CD4-positive, alpha-beta T cell treated with Interleukin-15 for 4 hours (primary cell): Measurements from ENCODE around the gene TMEM161B.
"Not testable (repeated sequence)": the region's sequence is repeated elsewhere in the genome, so short reads cannot be mapped to it uniquely, and the experiment has no call there.

Experiments used
- DNase-seq: peaks from one replicate; pipeline ENCODE4 v3.0.0-alpha.2; 2020; ENCODE audit warnings: low spot score

TMEM161B gene

DNA sequence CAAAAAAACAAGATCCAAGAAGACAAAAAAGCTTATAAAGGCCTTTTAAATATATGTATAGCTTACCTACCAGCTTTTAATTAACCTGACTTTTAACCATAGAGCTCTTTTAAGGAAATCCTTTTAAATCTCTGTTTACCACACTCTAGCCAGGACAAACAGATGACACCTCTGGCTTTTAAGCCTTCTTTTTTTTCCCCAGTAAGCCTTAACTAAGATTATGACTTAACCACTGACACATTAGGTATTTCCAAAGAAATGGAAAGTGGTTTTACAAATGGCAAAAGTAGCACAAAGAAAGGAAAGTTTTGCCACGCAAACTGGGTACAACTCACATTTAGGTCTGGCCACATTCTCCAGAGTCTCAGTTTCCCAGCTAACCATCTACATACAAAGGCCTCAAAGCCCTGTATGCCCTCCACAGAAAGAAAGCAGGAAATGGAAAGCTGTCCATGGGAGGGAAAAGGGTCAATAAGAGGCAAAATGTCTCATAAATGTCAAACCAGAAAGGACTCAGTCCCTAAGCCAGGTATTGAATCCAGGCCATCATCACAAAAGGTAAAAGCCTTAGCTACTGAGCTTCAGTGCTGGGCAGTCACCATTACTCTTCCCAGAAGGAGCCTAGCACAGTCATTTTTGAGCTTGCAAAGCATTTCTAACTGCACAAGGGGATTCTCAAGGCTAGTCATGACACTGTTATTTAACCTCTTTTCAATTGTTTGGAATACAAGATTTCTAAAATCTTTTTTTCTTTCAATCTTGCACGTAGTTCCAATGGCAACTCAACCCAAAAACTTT lies 19.7 kb downstream of the TMEM161B start:
- no peak for DNase-seq

DNA sequence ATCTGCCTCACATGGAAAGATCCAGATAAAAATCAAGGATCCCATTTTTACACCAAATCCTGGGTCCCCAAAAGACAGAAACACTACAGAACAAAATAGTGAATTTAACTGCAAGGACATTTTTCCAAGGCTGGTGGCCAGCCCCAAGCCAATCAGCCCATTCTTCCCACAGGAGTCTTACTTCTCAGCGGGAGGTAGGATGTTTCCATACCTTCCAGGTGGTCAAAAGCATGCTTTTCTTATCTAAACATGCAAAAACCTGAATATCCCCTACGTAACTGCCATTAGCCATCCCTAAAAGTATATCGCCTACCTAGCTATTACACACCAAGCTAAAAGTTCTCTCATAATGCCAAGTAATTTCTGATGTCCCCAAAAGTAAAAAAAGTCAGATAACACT lies 20.6 kb downstream of the TMEM161B start:
- DNase-seq, result no peak

DNA sequence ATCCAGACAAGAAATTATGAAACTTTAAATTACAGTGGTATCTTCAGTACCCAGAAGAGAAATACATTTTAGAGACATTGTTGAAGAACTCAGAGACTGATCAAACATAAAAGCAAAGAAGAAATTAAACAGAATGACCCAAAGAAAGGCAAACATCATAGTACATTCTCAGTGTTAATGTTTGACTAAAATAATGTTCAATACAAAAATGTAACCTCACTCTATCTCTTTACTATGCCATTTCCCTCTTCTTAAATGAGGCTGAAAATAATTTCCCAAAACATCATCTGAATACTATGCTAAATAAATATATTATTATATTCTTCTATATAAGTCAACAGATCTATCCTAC lies 22.8 kb downstream of the TMEM161B start:
- DNase-seq, result no peak

DNA sequence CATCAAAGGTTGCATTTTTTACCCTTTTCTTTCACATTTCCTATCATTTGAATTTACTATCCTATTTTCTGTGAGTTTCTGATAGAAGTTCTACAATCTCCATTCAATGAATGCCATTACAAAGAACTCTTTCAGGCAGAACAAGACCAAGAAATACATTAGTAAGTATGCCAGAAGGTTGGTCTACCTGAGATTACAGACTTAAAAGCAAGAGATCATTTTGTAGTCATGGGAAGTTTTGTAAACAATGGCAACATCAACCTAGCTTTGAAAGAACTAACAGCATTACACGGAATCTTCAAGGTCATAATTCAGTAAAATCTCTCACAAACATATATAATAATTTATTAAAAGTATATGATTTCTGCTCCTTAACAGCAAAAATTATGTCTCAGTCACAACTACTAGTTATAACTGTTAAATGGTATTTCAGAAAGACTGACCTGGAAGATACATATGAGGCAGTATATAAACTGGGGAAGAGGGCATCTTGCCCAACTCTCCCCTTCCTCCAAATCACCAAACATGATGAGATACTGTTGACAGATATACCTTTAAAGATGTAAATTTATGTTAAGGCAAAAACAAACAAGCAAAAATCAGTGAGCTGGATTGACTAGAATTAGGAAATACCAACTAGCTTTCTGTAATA lies 23.3 kb downstream of the TMEM161B start:
- DNase-seq, result no peak

DNA sequence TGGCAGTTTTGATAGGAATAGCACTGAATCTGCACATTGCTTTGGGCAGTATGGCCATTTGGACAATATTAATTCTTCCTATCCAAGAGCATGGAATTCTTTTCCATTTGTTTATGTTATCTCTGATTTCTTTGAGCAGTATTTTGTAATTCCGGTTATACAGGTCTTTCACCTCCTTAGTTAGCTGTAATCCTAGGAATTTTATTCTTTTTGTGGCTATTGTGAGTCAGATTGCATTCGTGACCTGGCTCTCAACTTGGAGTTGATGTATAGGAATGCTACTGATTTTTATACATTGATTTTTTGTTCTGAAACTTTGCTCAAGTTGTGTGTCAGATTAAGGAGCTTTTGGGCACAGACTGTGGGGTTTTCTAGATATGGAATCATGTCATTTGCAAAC lies 24.0 kb downstream of the TMEM161B start:
- no peak for DNase-seq

DNA sequence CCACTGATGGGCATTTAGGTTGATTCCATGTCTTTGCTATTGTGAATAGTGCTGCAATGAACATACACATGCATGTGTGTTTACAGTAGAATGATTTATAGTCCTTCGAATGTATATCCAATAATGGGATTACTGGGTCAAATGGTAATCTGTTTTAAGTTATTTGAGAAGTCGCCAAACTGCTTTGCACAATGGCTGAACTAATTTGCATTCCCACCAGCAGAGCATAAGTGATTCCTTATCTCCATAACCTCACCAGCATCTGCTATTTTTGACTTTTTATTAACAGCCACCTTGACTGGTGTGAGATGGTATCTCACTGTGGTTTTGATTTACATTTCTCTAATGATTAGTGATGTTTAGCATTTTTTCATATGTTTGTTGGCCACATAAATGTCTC lies 25.2 kb downstream of the TMEM161B start:
- DNase-seq, result not testable (repeated sequence)

DNA sequence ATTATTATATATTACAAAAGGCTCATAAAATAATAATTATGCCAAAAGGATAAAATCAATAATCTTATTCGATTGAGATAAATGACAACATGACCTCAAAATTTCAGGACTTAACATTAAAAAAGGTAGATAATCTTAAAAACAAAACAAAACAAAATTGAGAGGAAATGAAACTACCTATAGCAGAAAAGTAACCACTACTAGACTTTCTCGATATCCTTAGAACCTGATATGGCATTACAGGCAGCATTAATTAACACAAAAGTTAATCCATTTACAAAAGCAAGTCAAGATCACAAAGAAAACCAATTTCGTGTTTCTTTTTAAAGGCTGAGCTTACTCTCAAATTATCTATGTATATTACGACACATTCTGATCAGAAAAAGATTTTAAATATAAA lies 29.9 kb downstream of the TMEM161B start:
- DNase-seq, result no peak

DNA sequence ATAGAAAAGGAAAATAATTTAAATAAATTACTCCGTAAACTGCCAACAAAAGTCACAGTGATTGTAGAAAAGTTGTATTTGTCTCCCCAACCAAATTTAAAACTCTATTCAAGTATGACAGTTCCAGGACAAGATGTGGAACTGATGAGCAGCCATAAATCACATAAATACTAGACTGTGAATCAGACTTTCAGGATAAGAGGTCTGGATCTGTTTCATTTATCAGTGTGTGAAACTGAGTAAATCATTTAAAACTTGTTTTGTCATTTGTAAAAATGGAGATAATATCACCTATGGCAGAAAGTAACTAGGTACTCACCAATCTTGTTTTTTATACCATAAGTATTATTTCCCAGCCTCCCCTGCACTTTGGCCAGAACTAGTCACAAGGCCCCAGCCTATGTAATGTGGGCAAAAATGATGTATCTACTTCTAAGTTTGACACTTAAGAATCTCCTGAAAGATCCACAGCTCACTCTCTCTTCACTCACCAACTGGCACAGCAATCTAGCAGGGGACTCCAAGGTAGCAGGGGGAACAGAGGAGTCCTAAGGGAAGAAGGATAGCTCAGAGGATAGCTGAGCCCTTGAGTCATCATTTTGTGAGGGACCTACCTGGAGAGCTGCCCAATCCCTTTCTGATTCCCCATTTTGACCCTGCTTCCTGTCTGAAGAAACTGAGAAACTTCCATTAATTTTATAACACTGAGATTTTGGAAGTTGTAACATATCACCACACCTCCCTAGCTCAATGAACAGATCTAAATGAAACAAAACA lies 31.6 kb downstream of the TMEM161B start:
- no peak for DNase-seq

DNA sequence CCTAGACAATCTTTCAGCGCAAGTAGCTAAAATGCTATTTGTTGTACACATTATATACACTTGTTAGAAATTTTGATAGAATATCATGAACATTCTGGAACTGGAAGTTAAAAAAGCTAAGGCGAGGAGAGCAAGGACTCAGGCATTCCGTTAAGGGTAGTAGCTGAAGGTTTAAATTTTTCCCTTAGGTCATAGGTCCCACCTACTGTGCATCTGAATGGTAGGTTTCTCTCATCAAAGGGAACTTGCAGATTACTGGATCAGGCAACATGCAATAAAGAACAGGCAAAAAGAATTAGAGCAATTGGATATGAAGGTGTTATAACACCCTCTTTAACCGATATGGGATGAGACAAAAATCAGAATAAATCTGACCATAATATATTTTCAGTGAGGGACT lies 32.8 kb downstream of the TMEM161B start:
- no peak for DNase-seq

DNA sequence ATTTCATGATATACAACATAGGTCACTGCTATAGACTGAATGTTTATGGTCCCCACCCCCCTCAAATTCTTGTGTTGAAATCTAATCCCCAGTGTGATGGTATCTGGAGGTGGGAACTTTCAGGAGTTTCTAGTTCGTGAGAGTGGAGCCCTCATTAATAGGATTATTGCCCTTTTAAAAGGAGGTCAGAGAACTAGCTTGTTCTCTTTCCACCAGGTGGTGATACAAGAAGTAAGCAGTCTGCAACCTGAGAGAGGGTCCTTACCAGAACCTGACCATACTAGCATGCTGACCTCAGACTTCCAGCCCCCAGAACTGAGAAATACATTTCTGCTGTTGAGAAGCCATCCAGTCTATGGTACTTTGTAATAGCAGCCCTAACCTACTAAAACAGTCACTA lies 33.3 kb downstream of the TMEM161B start:
- no peak for DNase-seq

DNA sequence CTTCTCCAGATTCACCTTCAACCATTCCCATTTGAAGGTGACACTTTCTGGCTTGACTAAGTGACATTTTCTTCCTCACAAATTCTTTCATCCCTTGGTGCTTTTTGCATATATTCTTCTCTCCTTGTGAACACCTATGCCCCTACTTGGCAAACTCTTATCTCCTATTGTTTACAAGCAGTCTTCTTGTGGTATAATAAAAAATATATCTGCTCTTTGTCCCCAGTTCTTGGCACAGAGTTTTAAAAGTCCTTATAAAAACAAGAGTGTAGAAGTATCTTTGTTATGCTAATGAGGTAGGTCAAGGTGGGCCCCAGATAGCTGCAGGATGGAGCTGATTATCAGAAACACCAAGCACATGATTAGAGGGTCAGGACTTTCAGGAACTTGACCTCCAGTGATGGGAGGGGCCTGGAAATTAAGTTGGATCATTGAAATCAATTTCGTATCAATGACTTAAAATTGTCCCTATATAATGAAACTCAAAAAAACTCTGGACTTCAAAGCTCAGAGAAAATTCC lies 38.0 kb downstream of the TMEM161B start:
- DNase-seq, result no peak

DNA sequence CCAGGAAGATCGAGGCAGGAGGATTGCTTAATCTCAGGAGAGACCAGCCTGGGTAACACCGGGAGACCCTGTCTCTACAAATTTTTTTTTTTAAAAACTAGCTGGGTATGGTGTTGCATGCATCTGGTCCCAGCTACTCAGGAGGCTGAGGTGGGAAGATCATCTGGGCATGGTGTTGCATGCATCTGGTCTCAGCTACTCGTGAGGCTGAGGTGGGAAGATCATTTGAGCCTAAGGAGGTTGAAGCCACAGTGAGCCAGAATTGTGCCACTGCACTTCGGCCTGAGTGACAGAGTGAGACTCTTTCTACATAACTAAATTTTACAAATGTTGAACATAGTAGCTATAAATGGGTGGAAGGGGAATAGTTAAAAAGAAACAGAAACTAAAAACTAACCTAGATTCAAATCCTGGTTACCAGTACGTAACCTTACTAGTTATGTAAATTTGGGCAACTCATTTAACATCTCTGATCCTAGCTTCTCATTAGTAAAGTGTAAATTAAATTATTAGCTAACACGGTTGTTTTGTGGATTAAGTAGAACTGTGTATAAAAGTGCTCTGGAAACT lies 41.7 kb downstream of the TMEM161B start:
- no peak for DNase-seq

DNA sequence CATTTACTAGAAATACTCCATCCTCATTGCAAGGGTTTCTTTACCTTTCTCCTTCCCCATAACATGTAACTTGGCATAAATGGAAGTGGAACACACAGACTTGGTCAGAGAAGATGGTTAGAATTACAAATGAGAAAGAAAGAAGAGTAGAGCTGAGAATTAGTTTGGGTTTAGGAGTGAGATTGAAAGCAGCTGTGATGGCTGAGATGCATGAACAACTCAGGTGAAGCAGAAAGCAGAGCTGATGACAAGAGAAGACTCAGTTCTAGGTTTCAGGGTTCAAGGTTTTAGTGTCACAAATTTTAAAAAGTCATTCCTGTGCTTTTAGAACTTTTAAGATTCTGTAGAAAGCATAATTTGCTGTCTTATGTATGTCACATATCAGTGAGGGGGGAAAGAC lies 54.0 kb downstream of the TMEM161B start:
- no peak for DNase-seq

DNA sequence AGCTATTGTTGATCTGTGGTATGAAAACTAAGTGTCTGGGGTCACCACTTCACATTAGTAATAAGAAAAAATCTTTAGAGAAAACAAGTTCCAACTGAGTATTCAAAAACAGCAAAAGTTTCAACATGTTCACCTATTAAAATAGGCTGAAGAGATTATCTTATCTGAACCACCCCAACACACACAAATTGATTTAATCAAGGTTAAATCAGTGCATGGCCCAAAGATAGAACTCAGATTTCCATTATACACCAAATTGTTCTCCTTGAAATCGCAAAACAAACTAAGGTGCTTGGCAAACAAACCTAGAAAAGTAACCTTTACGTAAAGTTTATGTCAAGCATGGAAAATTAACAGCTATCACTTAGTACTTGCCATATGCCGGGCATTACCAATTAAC lies 61.1 kb downstream of the TMEM161B start:
- DNase-seq, result no peak

DNA sequence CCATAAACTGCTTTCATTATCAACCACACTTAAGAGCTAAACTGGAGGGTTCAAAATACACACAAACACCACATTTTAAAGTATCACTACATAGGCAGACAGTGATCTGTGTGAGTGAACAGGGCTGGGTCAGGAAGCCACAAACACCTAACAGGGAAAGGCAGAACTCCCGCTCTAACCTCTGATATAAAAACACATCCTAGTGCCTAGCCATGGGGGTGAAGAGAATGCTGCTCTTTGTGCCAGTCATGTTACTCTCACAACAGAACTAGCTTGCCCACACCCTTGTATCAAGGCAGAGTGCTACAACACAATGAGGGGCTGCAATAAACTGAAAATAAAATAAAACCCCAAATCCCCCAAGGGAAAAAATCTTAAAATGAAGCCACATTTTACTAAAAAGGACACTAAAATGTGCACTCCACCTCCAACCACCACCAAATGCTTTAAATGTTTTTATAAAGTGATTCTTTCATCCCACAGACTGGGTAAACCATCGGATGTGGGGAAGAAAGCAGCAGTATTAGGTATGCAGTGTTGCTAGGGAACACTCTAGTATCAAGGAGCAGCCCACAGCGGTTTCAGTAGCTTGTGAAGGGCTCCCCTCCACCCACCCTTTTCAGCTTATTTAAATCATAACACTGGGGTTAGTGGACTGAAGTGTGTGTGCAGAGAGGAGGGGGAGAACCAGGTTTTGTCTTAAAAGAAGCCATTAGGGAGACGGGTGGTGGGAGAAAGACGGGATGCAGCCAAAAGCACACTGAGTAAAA lies 64.5 kb downstream of the TMEM161B start:
- DNase-seq, result peak; percentile 52

DNA sequence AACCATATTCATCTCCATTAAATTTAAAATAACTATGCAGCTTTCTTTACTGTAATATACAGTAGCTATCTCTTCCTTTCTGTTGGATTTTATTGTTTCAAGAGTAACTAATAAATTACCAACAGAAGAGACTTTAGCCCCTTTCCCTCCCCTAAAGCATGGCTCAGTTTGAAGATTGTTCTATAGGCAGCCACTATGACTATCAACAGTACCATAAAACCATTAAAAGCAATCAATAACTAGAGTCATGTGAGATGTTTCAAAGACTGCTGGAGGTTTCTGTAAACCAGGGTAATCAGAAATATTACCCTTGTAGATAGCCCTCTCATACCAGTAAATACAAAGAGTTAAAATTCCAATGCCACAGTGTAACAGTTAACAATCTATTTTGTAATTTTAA lies 73.0 kb downstream of the TMEM161B start:
- DNase-seq, result no peak

DNA sequence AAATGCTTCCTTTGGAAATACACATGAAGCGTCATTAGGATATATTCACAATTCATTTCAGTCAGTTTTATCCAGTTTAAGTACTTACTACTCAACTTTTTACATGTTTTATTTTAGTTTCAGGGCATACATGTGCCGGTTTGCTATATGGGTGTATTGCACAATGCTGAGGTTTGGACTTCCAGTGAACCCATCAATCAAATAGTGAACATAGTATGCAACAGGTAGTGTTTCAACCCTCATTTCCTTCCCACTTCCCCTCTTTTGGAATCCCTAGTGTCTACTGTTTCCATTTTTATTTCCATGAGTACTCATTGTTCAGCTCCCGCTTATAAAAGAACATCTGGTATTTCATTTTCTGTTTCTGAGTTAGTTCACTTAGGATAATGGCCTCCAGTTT lies 74.7 kb downstream of the TMEM161B start:
- no peak for DNase-seq

DNA sequence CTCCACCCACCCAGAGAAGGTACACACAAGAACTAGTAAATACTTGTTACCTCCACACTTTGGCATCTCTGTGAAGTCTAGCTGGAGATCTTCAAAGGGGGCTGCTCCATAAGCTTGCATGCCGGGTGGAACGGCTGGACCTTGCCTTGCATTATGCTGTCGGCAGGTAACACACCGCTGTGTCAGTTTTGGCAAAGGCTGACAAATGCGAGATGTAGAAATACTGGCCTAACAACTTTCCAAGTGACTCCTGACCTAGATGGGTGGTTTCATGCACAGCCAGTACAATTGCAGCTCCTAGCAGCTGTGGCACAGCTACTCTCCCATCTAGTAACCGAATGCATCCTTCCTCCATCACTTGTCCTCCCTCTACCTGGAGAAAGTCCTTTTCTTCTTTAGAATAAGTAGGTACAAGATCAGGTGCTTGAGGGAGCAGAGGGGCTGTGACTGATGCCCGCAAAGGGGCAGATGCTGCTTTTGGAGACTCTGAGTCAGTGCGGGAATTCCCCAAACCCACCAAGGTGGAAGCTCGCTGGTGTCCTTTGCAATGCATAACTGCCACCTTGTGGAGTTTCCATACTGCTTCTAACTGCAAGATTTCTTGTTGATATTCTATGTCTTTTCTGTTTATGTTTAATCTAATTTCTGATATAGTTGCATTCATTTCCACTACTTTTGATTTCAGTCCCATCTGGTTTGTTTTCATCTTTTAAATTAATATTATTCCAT lies 78.4 kb downstream of the TMEM161B start:
- no peak for DNase-seq

DNA sequence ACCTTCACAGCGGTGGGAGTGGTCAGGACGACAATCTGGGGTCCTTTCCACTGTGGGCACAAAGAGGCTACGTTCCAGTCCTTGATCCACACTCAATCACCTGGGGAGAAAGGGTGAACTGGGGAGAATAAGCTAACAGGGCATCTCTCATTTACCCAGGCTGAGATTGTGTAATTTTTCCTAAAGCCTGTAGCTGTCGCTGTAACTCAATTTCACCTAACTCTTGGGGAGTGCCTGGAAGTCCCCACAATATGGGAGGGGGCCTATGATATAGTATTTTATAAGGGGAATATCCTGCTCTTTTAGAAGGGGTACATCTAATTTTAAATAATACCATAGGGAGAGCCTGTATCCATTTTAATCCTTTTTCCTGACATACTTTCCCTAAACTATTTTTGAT lies 79.2 kb downstream of the TMEM161B start:
- not testable (repeated sequence) for DNase-seq

DNA sequence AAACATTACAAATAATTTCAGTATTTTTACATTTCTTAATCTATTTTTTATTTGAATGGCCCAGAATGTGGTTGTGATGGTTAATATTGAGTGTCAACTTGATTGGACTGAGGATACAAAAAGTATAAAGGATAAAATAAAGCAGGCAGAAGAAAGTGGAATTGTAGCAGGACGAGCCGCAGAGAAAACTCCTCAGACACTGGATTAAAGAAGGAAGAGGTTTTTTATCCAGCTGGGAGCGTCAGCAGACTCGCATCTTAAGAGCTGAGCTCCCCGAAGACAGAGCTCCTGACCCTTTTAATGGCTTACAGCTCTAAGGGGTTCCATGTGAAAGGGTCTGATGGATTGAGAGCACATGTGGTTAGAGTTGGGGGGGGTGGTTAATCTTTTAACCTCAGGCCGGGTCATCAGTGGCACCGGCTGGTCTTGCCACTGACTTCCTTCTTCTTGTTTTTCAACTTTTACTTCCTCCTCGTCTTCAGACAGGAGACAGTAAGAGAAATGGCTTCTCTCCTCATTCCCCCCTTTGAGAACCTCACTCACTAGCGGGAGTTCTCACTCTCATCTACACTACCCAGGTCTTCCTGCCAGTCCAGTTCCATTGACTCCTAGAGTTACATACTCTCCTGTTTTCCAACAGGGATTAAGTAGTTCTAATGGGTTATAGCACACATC lies 80.0 kb downstream of the TMEM161B start:
- no peak for DNase-seq

DNA sequence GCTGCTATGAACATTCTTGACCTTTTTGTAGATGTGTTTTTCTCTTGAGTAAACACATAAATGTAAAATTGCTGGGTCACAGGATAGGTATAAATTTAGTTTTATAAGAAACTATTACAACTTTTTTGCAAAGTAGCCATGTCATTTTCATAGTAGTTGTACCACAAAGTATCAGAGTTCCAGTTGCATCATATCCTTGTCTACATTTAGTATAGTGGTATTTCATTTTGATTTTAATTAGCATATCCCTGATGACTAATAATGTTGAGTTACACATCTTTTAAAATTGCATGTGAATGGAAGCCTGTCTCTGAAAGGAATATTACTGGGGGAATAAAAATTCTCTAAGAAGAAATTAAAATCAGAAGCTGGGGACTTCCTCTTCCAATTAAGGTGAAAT lies 85.4 kb downstream of the TMEM161B start:
- DNase-seq, result no peak
